Activated CD8-positive, alpha-beta memory T cell treated with anti-CD3 and anti-CD28 coated beads for 24 hours (primary cell): ENCODE data around the gene FIGN.

Experiments
- DNase-seq: peaks from one replicate; pipeline ENCODE4 v3.0.0-alpha.2; 2020

FIGN gene

DNA sequence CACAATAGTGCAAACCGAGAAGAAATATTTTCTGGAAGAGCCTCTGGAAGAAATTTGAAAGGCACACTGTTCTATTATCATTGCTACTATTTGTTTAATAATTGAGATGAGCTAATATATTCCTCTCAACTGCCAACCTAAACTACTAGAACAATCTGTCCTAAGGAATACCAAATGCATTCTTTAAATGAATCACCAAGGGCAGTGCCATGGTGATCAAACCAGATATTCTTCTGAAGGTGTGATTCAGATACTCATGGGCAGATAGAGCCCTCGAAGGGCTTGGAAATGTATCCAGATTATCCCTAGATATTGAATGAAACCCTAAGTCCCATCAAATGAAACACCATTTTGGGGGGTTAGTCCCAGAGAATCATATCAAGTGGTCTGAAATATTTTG lies 76.6 kb downstream of the FIGN start:
- no peak for DNase-seq

DNA sequence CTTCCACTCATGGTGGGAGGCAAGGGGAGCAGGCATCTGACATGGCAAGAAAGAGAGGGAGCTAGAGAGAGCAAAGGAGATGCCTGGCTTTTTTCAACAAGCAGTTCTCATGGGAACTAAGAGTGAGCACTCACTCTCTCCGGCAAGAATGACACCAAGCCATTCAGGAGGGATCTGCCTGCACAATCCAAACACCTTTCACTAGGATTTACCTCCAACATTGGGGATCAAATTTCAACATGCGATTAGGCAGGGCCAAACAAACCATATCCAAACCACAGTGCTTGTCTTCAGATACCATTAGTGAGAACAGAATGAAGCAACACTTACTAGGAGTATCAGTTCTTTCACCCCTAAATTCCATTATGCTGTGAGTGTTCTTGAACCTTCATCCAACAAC lies 77.3 kb downstream of the FIGN start:
- no peak for DNase-seq

DNA sequence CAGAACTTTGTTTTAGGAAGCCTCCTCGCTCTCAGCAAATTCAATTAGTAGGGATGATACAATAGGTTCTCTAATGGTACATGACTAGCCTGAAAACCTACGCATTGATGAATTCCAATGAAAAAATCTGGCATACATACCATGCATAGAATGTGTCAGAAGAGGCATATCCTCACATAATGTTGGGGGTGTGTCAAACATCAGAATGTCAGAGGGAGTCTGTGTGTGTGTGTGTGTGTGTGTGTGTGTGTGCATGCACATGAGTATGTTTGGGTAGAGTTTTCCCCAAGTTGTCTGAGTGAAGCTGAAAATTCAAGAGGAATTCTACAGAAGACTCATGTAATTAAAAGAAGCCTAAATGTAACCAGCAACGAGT lies 78.5 kb downstream of the FIGN start:
- no peak for DNase-seq

DNA sequence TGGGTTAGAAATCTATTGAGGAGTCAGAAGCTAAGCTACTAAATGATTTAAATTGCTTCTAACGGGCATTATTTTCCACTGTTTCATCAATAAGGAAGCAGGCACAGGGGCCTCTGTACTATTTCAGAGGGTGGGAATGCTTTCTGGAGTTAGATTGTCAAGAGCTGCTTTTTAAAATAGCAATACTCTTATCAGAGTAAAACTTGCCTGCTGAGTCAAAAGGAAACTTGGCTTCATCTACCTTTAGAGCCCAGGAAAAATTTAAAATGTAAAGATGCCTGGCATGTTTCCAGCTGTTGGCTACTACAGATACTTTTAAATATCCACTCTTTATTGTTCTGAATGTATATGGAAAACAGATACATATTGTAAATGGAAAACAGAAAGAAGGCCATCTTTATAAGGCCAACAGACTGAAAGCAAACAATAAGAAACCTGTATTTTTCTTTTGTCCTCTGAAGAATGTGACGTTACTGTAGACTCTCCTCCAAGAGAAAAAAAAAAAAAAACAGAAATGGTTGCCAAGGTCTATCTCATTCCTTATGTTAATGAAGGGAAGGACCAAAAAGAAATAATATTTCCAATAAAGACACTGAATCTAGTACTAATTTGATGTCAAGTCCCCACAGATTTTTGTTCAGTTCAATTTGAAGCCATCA lies 79.1 kb downstream of the FIGN start:
- no peak for DNase-seq

DNA sequence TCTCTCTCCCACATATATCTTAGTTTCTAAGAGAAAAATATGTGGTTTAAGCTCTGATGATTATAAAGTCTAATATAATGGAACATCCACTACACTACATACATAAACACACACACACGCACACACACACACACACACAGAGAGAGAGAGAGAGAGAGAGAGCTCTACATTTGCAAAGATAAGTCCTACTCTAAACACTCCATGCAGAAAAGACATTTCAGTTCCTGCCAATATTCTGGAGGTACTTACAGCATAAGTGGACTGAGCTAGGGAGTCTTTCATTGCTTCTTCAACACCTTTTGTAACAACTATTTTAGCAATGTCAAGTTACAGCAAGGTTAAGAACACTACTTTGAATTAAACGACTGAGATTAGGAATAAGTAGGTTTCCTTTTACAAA lies 80.1 kb downstream of the FIGN start:
- DNase-seq = no peak

DNA sequence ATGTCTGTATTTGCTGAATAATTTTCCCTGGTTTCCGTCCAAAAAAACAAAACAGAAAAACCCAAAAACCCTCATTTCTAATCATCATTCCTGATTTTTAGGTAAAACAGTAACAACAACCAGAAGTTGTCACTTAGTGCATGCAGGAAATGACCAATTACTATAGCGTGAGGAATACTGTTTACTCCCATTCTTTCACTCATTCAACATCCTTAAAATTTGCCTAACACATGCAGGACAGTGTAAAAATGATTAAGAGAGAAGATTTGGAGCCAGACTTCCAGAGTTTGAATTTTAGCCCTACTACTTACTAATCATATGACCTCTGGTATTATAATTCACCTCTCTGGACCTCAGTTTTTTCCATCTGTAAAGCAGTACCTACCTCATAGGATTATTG lies 83.1 kb downstream of the FIGN start:
- DNase-seq = no peak

DNA sequence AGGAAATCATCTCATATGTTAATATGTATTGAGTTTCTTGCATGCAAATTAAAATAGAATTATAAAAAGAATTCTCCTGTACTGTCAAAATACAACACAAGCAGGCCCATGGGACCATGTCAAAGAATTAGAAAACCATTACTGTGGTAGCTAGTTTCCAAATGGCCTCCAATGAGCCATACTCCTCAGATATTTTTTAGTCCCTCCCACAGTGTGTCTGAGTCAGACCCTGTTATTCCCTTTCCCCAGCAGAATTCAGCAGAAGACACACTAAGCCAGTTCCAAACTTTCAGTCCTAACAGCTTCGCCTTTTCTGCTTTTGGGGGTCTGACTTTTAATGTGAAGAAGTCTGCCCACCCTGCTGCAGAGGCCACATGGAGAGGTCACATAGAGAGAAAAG lies 86.7 kb downstream of the FIGN start:
- DNase-seq = no peak

DNA sequence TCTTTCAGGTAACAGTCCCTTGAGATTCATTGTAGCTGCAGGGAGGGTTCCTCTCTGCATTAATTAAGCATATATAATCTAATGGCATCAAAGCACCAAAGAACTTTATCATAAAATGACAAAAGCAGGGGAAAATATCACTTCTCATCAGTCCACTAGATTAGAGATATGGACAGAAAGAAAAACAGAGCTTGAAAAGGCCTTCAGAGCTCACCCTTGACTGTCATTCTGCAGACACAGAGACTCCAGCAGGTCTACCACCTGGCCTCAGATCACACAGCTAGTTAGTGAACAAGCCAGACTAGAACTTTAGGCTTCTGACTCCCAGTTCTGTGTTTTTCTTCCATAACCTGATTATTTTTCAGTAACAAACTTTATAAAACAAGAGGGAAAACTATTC lies 88.5 kb downstream of the FIGN start:
- no peak for DNase-seq

DNA sequence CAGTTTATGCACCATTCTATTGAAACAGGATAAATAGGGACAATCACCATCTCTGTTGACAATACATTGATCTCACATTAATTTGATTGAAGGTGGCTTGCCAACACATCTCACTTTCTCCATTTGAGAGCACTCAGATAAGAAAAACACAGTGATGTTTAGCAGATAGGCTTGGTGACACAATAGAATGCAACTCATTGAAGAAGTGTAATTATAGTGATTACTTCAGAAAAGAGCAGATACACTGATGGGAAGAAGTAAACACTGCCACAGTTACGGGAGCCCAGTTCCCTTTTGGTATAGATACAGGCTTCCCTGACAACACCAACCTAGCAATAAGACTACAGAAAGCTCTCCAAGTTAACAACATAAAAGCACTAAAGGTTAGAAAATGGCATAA lies 89.1 kb downstream of the FIGN start:
- no peak for DNase-seq

DNA sequence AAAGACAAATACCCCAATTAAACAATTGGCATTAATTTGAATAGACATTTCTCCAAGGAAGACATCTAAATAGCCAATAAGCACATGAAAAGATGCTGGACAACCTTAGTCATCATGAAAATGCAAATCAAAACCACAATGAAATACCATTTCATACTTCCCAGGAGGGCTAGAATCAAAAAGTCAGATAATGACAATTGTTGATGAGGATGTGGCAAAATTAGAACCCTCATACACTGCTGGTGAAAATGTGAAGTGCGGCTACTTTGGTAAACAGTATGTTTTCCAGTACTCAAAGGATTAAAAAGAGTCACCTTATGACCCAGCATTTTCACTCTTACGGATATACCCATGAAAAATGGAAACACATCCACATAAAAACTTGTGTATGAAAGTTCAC lies 91.6 kb downstream of the FIGN start:
- DNase-seq = no peak

DNA sequence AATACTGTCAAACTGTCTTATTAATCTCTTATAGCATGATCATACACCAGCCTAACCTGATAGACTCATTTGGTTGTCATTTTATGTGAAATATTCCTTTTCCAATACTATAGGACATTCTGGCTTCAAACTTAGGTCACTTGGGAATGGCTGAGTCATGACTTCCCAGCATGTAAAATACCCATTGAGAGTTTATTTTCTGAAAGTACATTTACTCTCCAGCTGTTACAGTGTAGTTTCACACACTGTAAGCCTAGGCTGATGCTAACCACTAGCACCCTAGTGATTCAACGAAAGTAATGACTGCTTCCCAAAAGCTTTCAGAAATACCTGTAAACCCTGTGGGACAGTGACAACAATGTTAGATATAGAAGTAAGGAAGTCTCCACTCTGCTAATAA lies 93.8 kb downstream of the FIGN start:
- DNase-seq = no peak

DNA sequence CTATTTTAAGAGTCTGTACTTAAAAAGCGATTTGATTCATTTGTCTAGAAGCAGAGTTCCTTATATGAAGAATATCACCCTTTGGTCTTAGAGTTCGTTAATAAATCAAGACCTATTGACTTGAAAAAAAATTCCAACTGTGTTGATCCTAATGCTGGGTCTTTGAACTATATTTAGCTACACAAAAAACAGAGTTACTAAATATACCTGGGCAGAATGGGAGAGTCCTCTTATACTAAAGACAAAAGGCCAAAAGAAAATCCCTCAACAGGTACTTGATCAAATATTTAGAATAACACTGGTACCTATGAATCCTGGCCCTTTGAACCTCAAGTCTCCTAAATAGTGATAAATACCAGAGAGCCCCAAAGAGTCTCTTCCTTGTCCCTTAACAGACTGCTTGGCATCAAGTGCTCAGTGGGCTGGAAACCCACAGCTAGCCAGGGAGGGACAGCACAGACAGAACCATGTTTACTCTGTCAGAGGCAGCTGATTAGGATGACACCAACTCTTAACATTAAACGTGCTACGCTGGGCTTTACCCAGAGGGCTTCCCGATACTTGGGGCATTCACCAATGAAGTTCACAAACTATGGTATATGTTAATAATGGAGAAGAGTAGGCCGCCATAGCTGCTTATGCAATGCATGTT lies 95.1 kb downstream of the FIGN start:
- no peak for DNase-seq

DNA sequence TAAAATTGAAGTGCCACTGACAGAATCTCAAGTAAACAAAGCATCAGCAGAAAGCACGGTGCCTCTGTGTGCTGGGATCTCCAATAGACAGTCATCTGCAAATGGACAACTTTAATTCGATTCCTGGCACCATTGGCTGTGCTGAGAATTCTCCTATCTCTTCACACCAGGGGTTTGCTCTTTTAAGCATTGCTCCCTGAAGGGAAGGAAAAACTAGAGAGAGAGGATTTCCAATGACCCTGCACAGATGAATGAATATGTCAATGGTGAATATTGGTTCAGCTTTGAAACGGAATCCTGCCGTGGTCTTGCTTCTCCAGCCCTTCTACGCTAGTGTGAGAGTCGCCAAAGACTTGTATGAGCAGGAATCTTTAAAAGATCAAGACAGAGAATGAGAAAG lies 97.9 kb downstream of the FIGN start:
- no peak for DNase-seq

DNA sequence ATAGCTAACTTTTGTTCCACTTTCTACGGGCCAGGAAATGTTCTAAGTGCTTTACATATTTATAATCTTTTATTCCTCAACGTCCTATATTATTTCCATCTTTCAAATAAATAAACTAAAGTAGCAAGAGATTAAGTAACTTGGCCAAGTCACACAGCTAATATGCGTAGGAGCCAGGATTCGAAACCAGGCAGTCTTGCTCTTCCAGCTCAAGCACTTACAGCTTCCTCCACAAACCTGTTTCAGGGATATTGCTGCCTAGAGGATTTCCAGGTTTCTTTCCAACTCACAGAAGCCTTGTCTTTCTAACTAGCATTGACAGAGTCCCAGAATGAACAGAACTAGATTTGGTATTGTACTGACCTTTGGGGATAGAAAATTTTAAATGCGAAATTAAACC lies 102.5 kb downstream of the FIGN start:
- no peak for DNase-seq

DNA sequence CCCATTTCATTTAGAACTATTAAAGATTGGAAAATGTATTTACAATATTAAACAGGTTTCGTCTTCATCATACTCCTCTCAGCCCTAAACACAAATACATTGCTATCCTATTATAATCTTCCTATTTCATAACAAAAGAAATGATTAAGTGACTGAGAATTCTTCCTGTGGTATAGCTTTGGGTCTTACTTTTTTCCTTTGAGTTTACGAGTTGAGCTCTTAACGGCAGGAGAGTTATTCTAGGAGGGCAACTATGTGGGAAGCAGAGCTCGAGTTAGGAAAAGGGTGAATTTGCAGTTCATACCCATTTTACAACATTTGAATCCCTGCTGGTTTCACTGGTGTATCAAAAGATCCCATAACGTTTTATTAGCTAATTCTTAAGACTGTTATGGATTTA lies 105.0 kb downstream of the FIGN start:
- no peak for DNase-seq

DNA sequence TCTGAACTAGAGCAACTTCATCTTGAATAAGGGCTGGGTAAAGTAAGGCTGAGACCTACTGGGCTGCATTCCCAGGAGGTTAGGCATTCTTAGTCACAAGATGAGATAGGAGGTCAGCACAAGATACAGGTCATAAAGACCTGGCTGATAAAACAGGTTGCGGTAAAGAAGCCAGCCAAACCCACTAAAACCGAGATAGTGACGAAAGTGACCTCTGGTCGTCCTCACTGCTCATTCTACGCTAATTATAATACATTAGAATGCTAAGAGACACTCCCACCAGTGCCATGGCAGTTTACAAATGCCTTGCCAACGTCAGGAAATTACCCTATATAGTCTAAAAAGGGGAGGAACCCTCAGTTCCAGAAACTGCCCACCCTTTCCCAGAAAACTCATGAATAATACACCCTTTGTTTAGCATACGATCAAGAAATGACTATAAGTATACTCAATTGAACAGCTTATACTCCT lies 109.1 kb downstream of the FIGN start:
- DNase-seq = no peak

DNA sequence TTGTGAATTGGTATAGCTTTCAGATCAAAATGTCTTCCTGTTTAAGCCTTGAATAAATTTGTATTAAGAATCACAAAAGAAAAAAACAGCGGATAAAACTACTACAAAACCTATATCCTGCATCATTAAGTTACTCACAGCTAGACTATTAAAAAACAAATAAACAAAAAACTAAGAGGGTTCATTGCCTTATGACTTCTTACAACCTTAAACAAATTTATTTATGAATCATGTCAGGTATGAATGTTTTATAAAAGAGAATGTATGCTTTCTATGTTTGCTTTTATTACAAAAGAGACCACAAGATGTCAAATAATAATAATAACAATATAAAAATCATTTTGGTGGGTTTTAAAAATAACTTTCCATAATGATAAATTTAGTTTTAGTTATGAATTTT lies 109.6 kb downstream of the FIGN start:
- DNase-seq = no peak

DNA sequence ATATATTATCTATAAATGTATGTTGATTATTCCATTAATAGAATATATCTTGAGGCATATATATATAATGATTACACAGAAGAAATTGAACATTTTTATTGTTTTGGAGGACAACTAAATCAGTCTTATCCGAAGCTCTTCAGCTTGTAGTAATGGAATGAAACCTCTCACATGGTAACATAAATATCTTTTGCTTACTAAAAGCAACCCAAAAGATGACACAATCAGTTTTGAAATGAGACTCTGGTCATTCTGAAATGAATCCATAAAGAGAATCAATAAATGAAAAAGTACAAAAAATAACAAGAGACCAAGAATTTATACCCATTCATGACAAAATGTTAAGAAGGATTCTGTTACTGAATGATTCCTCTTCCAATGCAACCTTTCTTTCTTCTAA lies 110.2 kb downstream of the FIGN start:
- DNase-seq = no peak

DNA sequence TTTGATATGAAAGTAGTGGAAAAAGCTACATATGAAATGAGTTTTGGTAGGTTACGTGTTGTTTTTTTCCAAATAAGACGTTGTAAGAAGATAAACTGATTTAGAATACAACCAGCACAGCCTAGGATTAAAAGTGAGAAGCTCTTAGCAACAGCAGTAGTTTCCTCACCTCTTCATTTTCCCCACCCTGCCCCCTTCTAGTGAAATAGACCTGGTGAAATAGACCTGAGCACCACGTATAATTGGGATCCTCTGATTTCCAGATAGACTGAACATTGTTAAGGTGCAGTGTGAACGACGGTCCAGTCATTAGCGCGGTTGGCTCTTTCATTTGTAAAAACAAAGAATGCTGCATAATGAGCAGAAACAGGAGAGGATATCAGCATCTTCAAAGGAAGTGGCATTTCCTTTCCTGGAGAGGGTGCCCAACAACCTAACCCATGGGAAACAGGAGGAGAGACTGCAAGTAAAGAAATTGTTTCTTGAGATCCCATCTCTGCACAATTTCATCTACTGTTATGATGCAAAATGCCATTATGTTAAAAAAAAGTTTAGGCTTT lies 114.3 kb downstream of the FIGN start:
- DNase-seq = no peak

DNA sequence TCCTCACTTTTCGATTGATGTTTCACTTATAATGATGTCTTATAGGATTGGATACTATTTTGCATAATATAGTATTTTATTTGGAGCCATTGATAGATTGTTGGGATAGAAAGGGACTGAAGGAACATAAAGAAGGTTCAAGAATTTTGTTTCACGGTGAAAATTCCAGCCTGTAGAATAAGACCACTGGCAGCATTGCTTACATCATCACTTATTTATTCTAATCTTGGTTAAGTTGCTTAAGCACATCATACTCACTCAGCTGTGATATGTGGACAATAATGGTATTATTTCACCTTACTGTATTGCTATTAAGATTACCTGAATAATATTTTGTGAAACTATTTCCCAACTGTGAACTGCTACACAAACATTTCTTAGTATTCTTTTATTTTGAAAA lies 118.3 kb downstream of the FIGN start:
- no peak for DNase-seq

DNA sequence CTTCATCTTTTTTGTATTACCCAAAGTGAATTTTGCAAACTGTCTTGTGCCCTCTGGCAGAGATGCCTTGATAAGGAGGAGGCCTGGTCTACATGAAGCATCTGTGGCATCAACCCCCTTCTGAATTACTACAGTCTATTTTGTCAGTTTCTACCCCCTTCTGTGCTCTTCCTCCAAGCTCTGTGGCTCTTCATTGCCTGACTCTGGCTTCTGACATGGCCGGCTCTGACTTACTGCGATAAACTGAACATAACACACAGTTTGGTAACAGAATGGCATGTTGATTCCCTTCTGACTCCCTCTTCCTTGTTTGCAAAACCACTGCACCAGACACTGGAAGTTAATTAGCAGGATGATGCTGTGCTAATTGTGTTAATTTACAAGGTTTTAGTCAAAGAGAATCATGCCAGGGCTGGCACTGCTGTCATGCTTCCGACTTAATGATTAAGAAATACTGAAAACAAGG lies 122.5 kb downstream of the FIGN start:
- no peak for DNase-seq

DNA sequence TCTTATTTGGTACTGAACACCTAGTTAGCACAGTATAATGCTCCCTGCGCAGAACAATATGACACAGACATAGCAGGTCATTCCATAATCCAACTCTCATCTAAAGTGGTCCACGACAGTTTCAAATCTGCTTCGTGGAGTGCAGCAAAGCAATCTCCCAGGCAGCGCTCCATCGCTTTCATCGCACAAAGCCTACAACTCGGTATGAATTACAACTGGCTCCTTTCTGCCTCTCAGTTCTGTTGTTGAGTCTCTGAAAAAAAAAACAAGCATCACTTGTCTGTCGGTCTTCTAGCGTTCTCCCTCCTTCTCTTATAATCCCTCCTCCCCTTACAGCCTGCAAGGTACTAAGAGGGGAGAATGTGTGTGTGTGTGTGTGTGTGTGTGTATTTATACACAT lies 123.5 kb downstream of the FIGN start:
- DNase-seq = no peak

DNA sequence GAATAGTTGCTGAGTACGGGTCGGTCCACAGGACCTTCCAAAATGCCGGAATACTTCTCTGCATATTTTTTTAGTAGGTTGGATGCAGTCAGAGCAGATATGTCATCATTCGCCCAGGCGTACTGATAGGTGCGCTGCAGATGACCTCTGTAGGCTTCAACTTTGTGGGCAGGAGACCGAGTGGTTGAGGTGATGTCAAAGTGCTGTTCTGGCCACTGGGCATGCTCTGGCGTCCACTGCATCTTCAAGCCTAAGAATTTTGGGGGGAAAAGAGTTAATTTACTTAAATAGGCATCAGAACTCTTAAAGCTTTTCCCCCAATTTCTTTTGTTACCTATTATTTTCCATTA lies 124.3 kb downstream of the FIGN start:
- no peak for DNase-seq

DNA sequence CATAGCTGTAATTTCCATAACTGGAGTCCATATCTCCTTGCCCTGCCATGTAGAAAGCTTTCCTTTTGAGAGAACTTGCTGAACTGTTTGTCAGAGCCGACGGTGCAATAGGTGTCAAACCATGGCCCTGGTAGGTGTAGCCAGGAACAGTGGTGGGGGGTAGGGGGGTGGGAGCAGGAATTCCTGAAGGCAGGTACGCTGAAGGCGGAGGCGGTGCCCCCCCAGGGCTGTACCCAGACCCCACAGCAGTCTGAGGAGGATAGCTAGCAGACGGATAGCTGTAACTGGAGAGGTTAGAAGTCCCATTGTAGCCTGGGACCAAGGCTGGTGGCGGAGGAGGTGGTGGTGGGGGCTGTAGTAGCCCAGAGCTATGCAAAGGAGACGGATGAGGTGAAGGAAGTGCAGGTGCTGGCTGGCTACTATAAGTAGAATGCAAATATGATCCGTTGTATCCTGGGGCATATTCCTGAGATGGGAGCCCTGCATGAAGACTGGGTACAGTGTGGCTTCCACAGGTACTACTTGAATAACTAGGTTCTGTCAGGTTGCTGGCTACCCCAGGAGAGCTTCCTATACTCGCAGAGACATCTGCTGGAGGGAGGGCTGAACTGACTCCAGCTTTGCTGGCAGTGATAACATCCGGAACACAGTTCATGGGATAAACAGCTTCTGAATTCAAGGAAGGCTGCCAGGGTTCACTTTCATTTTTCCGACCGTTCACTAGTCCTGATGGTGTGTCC lies 124.8 kb downstream of the FIGN start:
- no peak for DNase-seq
